ENCODE measurements around the gene HECTD1. TPM values are rescaled to one million over a fixed set of nuclear protein-coding genes. Genes with fewer than 3 reads are reported as not detected.
"Not testable (repeated sequence)": the region's sequence is repeated elsewhere in the genome, so short reads cannot be mapped to it uniquely, and the experiment has no call there.

HECTD1 gene
- total RNA-seq = 100 to 1,000 TPM; 356 to 453 (median 420) TPM

- intact Hi-C loops (cut with DNase I; ENCODE audit: low total_unique reads) (loop anchor here (1.0 to 10.0 kb wide), 10 partner anchors 21 to 869 kb away; partner anchors contain the start of genes ARHGAP5, HEATR5A and STRN3), in situ Hi-C loops (cut with MboI; ENCODE audit: low sequenced_read_pairs in 4 of 4) (loop anchor here in 3 of 4 donors (5.0 to 25.0 kb wide), 3 partner anchors 129 to 149 kb away; no protein-coding TSS in a partner anchor)
- Histone ChIP-seq H3K4me1 (peaks cover 18 to 32% of the 10 kb centered on the region in 2 donors), H3K27me3 (no peaks in the 10 kb centered on the region), H3K27ac (peak within 1 kb of the TSS; percentile 96 to 99 (median 99)), H3K36me3 (peaks cover 0 to 8% of the 10 kb centered on the region in 2 donors), H3K4me3 (peak within 1 kb of the TSS; percentile 83 to 90 (median 88)), H3K9me3 (no peaks in the 10 kb centered on the region)
- TF ChIP-seq, protein P1, sequence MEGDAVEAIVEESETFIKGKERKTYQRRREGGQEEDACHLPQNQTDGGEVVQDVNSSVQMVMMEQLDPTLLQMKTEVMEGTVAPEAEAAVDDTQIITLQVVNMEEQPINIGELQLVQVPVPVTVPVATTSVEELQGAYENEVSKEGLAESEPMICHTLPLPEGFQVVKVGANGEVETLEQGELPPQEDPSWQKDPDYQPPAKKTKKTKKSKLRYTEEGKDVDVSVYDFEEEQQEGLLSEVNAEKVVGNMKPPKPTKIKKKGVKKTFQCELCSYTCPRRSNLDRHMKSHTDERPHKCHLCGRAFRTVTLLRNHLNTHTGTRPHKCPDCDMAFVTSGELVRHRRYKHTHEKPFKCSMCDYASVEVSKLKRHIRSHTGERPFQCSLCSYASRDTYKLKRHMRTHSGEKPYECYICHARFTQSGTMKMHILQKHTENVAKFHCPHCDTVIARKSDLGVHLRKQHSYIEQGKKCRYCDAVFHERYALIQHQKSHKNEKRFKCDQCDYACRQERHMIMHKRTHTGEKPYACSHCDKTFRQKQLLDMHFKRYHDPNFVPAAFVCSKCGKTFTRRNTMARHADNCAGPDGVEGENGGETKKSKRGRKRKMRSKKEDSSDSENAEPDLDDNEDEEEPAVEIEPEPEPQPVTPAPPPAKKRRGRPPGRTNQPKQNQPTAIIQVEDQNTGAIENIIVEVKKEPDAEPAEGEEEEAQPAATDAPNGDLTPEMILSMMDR (IDR thresholded peaks at IDR 0.05 in 4 of 5, conservative IDR thresholded peaks at IDR 0.05 in 1 of 5) = peak; percentile 30 to 96 (median 92)
- TF ChIP-seq POLR2A (IDR thresholded peaks at IDR 0.05) = peak; percentile 56 to 66
- DNase-seq (peak; percentile 59 to 74), ATAC-seq (peak; percentile 83 to 87)
These were observed at the start of gene HECTD1 for GRCh38 chr14:31207755-31208545. Gene HECTD1, minus strand, starts transcription at chr14:31207793. Its CDS starts 1,857 bp downstream, at chr14:31205936.

DNA sequence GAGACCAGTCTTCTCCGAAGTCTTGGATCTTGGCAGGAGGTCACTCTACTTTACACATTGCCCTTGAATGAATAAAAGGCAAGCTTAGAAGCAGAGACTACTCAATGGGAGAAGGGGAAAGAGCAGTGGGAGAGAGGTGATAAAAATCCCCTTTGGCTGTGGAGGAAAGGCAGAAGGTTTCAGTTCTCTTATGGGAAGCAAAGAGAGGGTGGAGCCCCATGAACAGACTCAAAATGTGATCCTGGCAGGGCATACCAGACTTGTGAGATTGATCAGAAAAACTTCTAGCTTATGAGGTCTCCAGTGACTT lies 49.6 kb upstream of the HECTD1 start:
- TF ChIP-seq, protein P1 (IDR thresholded peaks at IDR 0.05 in 4 of 5, conservative IDR thresholded peaks at IDR 0.05 in 1 of 5) = no peak
- no peak for TF ChIP-seq POLR2A (IDR thresholded peaks at IDR 0.05)
- DNase-seq (no peak), ATAC-seq (no peak)
- H3K4me3 ChIP-seq = no peak overlapping the region
- H3K27ac ChIP-seq = no peak overlapping the region
- intact Hi-C loops (cut with DNase I; ENCODE audit: low total_unique reads) (no loop called here), in situ Hi-C loops (cut with MboI; ENCODE audit: low sequenced_read_pairs in 4 of 4) (no loop called here)
- H3K36me3 ChIP-seq = no peaks in the 10 kb centered on the region
- H3K27me3 ChIP-seq = no peaks in the 10 kb centered on the region
- peaks cover 6 to 9% of the 10 kb centered on the region in 2 donors for H3K4me1 ChIP-seq
- H3K9me3 ChIP-seq = no peaks in the 10 kb centered on the region

- DNase-seq = no peak
- H3K9me3 ChIP-seq = no peaks in the 10 kb centered on the region
- intact Hi-C loops (cut with DNase I; ENCODE audit: low total_unique reads) (no loop called here), in situ Hi-C loops (cut with MboI; ENCODE audit: low sequenced_read_pairs in 4 of 4) (no loop called here)
- no peak overlapping the region for H3K4me3 ChIP-seq
- no peak for ATAC-seq
- no peaks in the 10 kb centered on the region for H3K36me3 ChIP-seq
- TF ChIP-seq, protein P1 (IDR thresholded peaks at IDR 0.05 in 4 of 5, conservative IDR thresholded peaks at IDR 0.05 in 1 of 5) = no peak
- TF ChIP-seq POLR2A (IDR thresholded peaks at IDR 0.05) = no peak
- H3K27me3 ChIP-seq = no peaks in the 10 kb centered on the region
- H3K4me1 ChIP-seq = peaks cover under 1 to 4% of the 10 kb centered on the region in 2 donors
- no peak overlapping the region for H3K27ac ChIP-seq
These were observed 49.1 kb upstream of the HECTD1 start for GRCh38 chr14:31256534-31257243.

- in situ Hi-C loops (cut with MboI; ENCODE audit: low sequenced_read_pairs in 4 of 4) = not testable (repeated sequence)
These were observed 48.3 kb upstream of the HECTD1 start for GRCh38 chr14:31255918-31256317.

DNA sequence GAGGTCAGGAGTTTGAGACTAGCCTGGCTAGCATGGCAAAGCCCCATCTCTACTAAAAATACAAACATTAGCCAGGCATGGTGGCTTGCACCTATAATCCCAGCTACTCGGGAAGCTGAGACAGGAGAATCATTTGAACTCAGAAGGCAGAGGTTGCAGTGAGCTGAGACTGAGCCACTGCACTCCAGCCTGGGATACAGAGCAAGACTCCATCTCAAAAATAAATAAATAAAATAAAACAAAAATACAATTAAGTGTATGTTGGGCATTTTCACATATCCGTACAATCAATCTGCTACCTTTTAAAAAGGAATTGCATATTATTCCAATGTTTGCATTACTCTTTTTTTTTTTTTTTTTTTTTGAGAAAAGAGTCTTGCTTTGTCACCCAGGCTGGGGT lies 47.7 kb upstream of the HECTD1 start:
- H3K9me3 ChIP-seq = no peaks in the 10 kb centered on the region
- in situ Hi-C loops (cut with MboI; ENCODE audit: low sequenced_read_pairs in 4 of 4) = no loop called here
- no peak overlapping the region for H3K27ac ChIP-seq
- ATAC-seq (no peak), DNase-seq (no peak)
- TF ChIP-seq, protein P1 (IDR thresholded peaks at IDR 0.05 in 4 of 5, conservative IDR thresholded peaks at IDR 0.05 in 1 of 5) = no peak
- TF ChIP-seq POLR2A (IDR thresholded peaks at IDR 0.05) = no peak
- no peaks in the 10 kb centered on the region for H3K4me1 ChIP-seq
- intact Hi-C loops (cut with DNase I; ENCODE audit: low total_unique reads) = no loop called here
- H3K36me3 ChIP-seq = no peaks in the 10 kb centered on the region
- H3K27me3 ChIP-seq = no peaks in the 10 kb centered on the region
- no peak overlapping the region for H3K4me3 ChIP-seq

More at GRCh38 chr14:31255918-31256317, 48.3 kb upstream of the HECTD1 start:
- DNase-seq; H3K4me3 ChIP-seq; H3K27me3 ChIP-seq; intact Hi-C loops (cut with DNase I; ENCODE audit: low total_unique reads); H3K27ac ChIP-seq; H3K9me3 ChIP-seq; ATAC-seq; H3K36me3 ChIP-seq; H3K4me1 ChIP-seq: not testable (repeated sequence)
